KOPT-K1 (cell line): ENCODE measurements around the gene PCDHGA3.
"Not testable (repeated sequence)": the region's sequence is repeated elsewhere in the genome, so short reads cannot be mapped to it uniquely, and the experiment has no call there.

ENCODE experiments used
- H3K27ac ChIP-seq: fragments of 200-600 bp; sonication (generic); 2 replicates; pipeline ENCODE4 v1.5.1; 2016; ENCODE audit warnings: antibody characterized with exemption, mild to moderate bottlenecking, low read depth, low read length; ENCODE audit not compliant: poor library complexity, severe bottlenecking
- H3K36me3 ChIP-seq: fragments of 200-600 bp; sonication (generic); 2 replicates; pipeline ENCODE4 v1.5.1; 2017; ENCODE audit warnings: antibody characterized with exemption, mild to moderate bottlenecking, low read length, moderate library complexity; ENCODE audit not compliant: insufficient read depth
- H3K9me3 ChIP-seq: fragments of 200-600 bp; sonication (generic); 2 replicates; pipeline ENCODE4 v1.5.1; 2017; ENCODE audit warnings: antibody characterized with exemption, low read length, mild to moderate bottlenecking; ENCODE audit not compliant: insufficient read depth, poor library complexity, severe bottlenecking

PCDHGA3 gene

DNA sequence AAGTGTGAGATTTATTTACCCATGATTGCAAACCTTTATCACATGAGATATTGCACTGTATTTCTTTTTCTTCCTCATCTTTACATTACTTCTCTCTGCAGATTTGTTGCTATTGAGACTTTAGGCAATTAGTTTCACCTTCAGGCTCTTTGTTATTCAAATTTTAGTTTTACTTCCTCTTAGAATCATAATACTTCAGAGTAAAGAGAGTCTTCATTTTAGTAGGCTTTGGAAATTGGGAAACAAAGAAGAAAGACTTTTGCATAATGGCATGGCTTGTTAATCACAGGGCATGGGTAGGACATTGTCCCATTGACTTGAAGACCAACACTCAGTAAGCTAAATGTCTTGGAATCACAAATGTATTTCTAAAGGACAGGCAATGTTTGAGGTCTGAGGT is 19.1 kb downstream of the PCDHGA3 start:
- Histone ChIP-seq H3K9me3 (peaks cover 47% of the 10 kb centered on the region), H3K36me3 (no peaks in the 10 kb centered on the region), H3K27ac (no peak overlapping the region)

- Histone ChIP-seq H3K9me3 (peaks cover 47% of the 10 kb centered on the region), H3K27ac (no peak within 1 kb of the TSS), H3K36me3 (no peaks in the 10 kb centered on the region)
Measured at GRCh38 chr5:141363952-141364660, 20.5 kb downstream of the PCDHGA3 start, which contains the start of gene PCDHGA5. Gene PCDHGA5 (plus strand): TSS chr5:141364162. CDS start chr5:141364331, 169 bp downstream.

- Histone ChIP-seq H3K27ac (no peak overlapping the region), H3K36me3 (no peaks in the 10 kb centered on the region), H3K9me3 (peaks cover 50% of the 10 kb centered on the region)
Measured at GRCh38 chr5:141366016-141366896, 22.6 kb downstream of the PCDHGA3 start.

- no peak within 1 kb of the TSS for H3K27ac ChIP-seq
- peaks cover 39% of the 10 kb centered on the region for H3K9me3 ChIP-seq
- no peaks in the 10 kb centered on the region for H3K36me3 ChIP-seq
Measured at GRCh38 chr5:141369994-141370848, 26.6 kb downstream of the PCDHGA3 start, which contains the start of gene PCDHGB3. Gene PCDHGB3 (plus strand): TSS chr5:141370242. CDS start chr5:141370395, 153 bp downstream.

GRCh38 chr5:141371572-141372475 is 28.2 kb downstream of the PCDHGA3 start:
- H3K27ac ChIP-seq: no peak overlapping the region
- H3K9me3 ChIP-seq: peaks cover 36% of the 10 kb centered on the region
- H3K36me3 ChIP-seq: no peaks in the 10 kb centered on the region

DNA sequence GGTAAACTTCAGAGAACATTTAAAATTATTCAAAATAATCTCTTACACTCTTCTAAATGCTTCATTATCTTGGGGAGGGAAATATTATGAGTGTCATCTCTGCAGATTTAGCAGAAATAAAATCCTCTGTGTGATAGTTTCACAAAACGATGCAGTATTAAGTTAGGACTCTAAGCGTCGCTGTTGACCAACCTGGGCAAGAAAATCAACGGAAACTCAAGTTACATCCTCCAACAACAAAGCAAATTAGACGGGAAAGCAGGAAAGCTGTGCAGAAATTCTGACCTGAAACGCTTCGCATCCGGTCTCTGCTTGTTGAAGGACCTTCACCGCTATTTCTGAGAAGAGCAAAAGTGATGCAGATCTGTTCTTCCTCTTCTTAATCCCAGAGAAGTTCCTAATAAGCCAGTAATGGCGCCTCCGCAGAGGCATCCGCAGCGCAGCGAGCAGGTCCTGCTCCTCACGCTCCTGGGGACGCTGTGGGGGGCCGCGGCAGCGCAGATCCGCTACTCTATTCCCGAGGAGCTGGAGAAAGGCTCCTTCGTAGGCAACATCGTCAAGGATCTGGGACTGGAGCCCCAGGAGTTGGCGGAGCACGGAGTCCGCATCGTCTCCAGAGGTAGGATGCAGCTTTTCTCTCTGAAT is 30.2 kb downstream of the PCDHGA3 start, which contains the start of gene PCDHGA6:
TSS of gene PCDHGA6 (plus strand) at position 219 of the 645 bp plus-strand sequence. CDS start at position 412, 193 bp downstream.
- peaks cover 36% of the 10 kb centered on the region for H3K9me3 ChIP-seq
- no peaks in the 10 kb centered on the region for H3K36me3 ChIP-seq
- no peak within 1 kb of the TSS for H3K27ac ChIP-seq

DNA sequence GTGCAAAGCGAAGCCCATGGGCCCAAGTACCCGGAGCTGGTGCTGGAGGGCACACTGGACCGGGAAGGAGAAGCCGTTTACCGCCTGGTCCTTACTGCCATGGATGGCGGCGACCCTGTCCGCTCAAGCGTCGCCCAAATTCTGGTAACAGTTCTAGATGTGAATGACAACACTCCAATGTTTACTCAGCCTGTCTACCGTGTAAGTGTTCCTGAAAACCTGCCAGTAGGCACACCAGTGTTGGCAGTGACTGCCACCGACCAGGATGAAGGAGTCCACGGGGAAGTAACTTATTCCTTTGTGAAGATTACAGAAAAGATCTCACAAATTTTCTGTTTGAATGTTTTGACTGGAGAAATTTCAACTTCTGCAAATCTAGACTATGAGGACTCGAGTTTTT is 31.0 kb downstream of the PCDHGA3 start:
- peaks cover 36% of the 10 kb centered on the region for H3K9me3 ChIP-seq
- no peak overlapping the region for H3K27ac ChIP-seq
- H3K36me3 ChIP-seq: no peaks in the 10 kb centered on the region

DNA sequence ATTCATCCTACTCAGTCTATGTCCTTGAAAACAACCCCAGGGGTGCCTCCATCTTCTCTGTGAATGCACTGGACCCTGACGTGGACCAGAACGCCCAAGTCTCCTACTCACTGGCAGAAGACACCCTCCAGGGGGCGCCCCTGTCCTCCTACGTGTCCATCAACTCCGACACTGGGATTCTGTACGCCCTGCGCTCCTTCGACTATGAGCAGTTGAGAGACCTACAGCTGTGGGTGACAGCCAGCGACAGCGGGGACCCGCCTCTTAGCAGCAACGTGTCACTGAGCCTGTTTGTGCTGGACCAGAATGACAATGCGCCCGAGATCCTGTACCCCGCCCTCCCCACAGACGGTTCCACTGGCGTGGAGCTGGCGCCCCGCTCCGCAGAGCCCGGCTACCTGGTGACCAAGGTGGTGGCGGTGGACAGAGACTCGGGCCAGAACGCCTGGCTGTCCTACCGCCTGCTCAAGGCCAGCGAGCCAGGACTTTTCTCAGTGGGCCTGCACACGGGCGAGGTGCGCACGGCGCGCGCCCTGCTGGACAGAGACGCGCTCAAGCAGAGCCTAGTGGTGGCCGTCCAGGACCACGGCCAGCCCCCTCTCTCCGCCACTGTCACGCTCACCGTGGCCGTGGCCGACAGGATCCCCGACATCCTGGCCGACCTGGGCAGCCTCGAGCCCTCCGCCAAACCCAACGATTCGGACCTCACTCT is 32.0 kb downstream of the PCDHGA3 start:
- not testable (repeated sequence) for H3K36me3 ChIP-seq, H3K27ac ChIP-seq
- peaks cover 30% of the 10 kb centered on the region for H3K9me3 ChIP-seq

GRCh38 chr5:141382469-141383294 is 39.1 kb downstream of the PCDHGA3 start, which contains the start of gene PCDHGA7:
Gene PCDHGA7 (plus strand): TSS chr5:141382742. CDS start chr5:141382900, 158 bp downstream.
- no peak within 1 kb of the TSS for H3K27ac ChIP-seq
- H3K9me3 ChIP-seq: peaks cover 29% of the 10 kb centered on the region

DNA sequence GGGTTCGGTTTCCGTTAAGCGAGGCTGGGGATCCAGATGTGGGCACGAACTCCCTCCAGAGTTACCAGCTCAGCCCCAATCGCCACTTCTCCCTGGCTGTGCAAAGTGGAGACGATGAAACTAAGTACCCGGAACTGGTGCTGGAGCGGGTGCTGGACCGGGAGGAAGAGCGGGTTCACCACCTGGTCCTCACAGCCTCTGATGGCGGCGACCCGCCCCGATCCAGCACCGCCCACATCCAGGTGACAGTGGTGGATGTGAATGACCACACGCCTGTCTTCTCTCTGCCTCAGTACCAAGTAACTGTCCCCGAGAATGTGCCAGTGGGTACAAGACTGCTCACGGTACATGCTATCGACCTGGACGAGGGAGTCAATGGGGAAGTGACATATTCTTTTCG is 39.7 kb downstream of the PCDHGA3 start:
- peaks cover 29% of the 10 kb centered on the region for H3K9me3 ChIP-seq
- H3K36me3 ChIP-seq: no peaks in the 10 kb centered on the region
- no peak overlapping the region for H3K27ac ChIP-seq

More at GRCh38 chr5:141382469-141383294, 39.1 kb downstream of the PCDHGA3 start, which contains the start of gene PCDHGA7:
- no peaks in the 10 kb centered on the region for H3K36me3 ChIP-seq

- peaks cover 29% of the 10 kb centered on the region for H3K9me3 ChIP-seq
- H3K27ac ChIP-seq: no peak overlapping the region
- H3K36me3 ChIP-seq: no peaks in the 10 kb centered on the region
Measured at GRCh38 chr5:141384471-141385267, 41.0 kb downstream of the PCDHGA3 start.
